ENCODE results near the gene REPS2. TPM values are rescaled to one million over a fixed set of nuclear protein-coding genes. Genes with fewer than 3 reads are reported as not detected.

The REPS2 gene
- polyA plus RNA-seq, 3 donors: 11.7 to 20.1 (median 18.4) TPM

- DNase-seq (ENCODE audit: low read depth in 3 of 3, low spot score in 2 of 3): no peak
Measured at GRCh38 chrX:17187136-17187756, 240.8 kb downstream of the REPS2 start.

GRCh38 chrX:17192106-17192505 is 245.6 kb downstream of the REPS2 start:
- no peak for DNase-seq (ENCODE audit: low read depth in 3 of 3, low spot score in 2 of 3)

Other genes with a start within 250 kb of the REPS2 start
- gene CTPS2, start 234.0 kb upstream of the REPS2 start, polyA plus RNA-seq (ENCODE audit: insufficient read length in 3 of 3): 10 to 100 TPM; 35.6 to 40.9 (median 36.2) TPM
- 10 to 100 TPM; 26.9 to 34.6 (median 32.3) TPM for gene SYAP1, start 227.0 kb upstream of the REPS2 start, polyA plus RNA-seq (ENCODE audit: insufficient read length in 3 of 3)
- 10 to 100 TPM; 15.7 to 17.1 (median 16.0) TPM for gene TXLNG, start 160.2 kb upstream of the REPS2 start, polyA plus RNA-seq (ENCODE audit: insufficient read length in 3 of 3)
- 100 to 1,000 TPM; 226 to 246 (median 245) TPM for gene RBBP7, start 76.3 kb upstream of the REPS2 start, polyA plus RNA-seq (ENCODE audit: insufficient read length in 3 of 3)